H1 (cell line): ENCODE data around the gene SPSB1. TPM values are rescaled to one million over a fixed set of nuclear protein-coding genes. Genes with fewer than 3 reads are reported as not detected.

Experiments used
- CBX8 ChIP-seq: fragments of 300-800, 300-1000 bp; sonication (generic); IDR thresholded peaks from 2 replicates; pipeline ENCODE4 v1.7.1; 2016; ENCODE audit warnings: low read depth, low read length, borderline replicate concordance
- CHD1 ChIP-seq: IDR thresholded peaks from 2 replicates; pipeline ENCODE4 v1.6.1; 2012; ENCODE audit warnings: low read depth, low read length, improper control_type of control experiment
- CHD2 ChIP-seq: IDR thresholded peaks from 2 replicates; pipeline ENCODE4 v1.6.1; 2012; ENCODE audit warnings: low read length, improper control_type of control experiment
- CREB1 ChIP-seq: IDR thresholded peaks from 2 replicates; pipeline ENCODE4 v1.6.1; 2012; ENCODE audit warnings: inconsistent platforms
- HDAC6 ChIP-seq: IDR thresholded peaks from one replicate; pipeline ENCODE4 v1.7.1; 2012; ENCODE audit warnings: low read depth, mild to moderate bottlenecking, inconsistent platforms, low read length, moderate library complexity
- JUND ChIP-seq: IDR thresholded peaks from 2 replicates; pipeline ENCODE4 v1.6.1; 2011; ENCODE audit warnings: mild to moderate bottlenecking, improper control_type of control experiment, low read length
- KDM1A ChIP-seq: fragments of 200-600, 300-600 bp; sonication (generic); IDR thresholded peaks from 2 replicates; pipeline ENCODE4 v1.7.1; 2016; ENCODE audit warnings: mild to moderate bottlenecking, low read length, borderline replicate concordance
- KDM5A ChIP-seq: fragments of 200-600 bp; IDR thresholded peaks from 2 replicates; pipeline ENCODE4 v1.7.1; 2012; ENCODE audit warnings: mild to moderate bottlenecking, low read length, inconsistent platforms, mixed read lengths
- RBBP5 ChIP-seq: IDR thresholded peaks from 2 replicates; pipeline ENCODE4 v1.7.1; 2012; ENCODE audit warnings: low read depth, mild to moderate bottlenecking, inconsistent platforms, low read length, moderate library complexity, borderline replicate concordance
- TEAD4 ChIP-seq: IDR thresholded peaks from 2 replicates; pipeline ENCODE4 v1.6.1; 2012; ENCODE audit warnings: low read depth, low read length, inconsistent platforms, mixed read lengths
- YY1 ChIP-seq: IDR thresholded peaks from 2 replicates; pipeline ENCODE4 v1.6.1; 2011; ENCODE audit warnings: low read depth, mild to moderate bottlenecking, low read length
- polyA plus RNA-seq, 7 experiments: library from polyadenylated mRNA; depleted of rRNA in 3 of 7; stranded (reverse) in 5 of 7; unstranded in 2 of 7; fragments of >200 nt in 5 of 7; fragments of 200-250 nt in 2 of 7; gene quantifications; 1 replicate in 5 of 7; 2 replicates in 1 of 7; 4 replicates in 1 of 7; pipeline versions ENCODE4 v1.2.1 to v1.2.3, GENCODE V29; 2011 to 2013; ENCODE audit warnings: missing spikeins in 2 of 7, mixed read lengths in 2 of 7
- total RNA-seq: library from RNA; stranded (reverse); fragmentation: NEBNext Ultra II Directional; extraction: Animal tissue kit (Norgen Biotek cat#: 25700); gene quantifications from 2 replicates; pipeline ENCODE4 v1.2.1, GENCODE V29; 2021
- TF ChIP-seq, protein P1 (sequence below): fragments of 300-600 bp; sonication (generic); IDR thresholded peaks from 2 replicates; pipeline ENCODE4 v1.7.1; 2012; ENCODE audit warnings: low read length, moderate library complexity, mild to moderate bottlenecking, inconsistent platforms; ENCODE audit not compliant: insufficient replicate concordance
- TF ChIP-seq, protein P2 (sequence below): IDR thresholded peaks from 2 replicates; pipeline ENCODE4 v1.6.1; 2012; ENCODE audit warnings: inconsistent platforms

Gene SPSB1
- total and polyA plus RNA-seq, 2 of the 8 experiments (the other 6 are each of a cell fraction or from before 2014, with no cell fraction given): 5.3 to 6.4 TPM

- TF ChIP-seq, protein P1, sequence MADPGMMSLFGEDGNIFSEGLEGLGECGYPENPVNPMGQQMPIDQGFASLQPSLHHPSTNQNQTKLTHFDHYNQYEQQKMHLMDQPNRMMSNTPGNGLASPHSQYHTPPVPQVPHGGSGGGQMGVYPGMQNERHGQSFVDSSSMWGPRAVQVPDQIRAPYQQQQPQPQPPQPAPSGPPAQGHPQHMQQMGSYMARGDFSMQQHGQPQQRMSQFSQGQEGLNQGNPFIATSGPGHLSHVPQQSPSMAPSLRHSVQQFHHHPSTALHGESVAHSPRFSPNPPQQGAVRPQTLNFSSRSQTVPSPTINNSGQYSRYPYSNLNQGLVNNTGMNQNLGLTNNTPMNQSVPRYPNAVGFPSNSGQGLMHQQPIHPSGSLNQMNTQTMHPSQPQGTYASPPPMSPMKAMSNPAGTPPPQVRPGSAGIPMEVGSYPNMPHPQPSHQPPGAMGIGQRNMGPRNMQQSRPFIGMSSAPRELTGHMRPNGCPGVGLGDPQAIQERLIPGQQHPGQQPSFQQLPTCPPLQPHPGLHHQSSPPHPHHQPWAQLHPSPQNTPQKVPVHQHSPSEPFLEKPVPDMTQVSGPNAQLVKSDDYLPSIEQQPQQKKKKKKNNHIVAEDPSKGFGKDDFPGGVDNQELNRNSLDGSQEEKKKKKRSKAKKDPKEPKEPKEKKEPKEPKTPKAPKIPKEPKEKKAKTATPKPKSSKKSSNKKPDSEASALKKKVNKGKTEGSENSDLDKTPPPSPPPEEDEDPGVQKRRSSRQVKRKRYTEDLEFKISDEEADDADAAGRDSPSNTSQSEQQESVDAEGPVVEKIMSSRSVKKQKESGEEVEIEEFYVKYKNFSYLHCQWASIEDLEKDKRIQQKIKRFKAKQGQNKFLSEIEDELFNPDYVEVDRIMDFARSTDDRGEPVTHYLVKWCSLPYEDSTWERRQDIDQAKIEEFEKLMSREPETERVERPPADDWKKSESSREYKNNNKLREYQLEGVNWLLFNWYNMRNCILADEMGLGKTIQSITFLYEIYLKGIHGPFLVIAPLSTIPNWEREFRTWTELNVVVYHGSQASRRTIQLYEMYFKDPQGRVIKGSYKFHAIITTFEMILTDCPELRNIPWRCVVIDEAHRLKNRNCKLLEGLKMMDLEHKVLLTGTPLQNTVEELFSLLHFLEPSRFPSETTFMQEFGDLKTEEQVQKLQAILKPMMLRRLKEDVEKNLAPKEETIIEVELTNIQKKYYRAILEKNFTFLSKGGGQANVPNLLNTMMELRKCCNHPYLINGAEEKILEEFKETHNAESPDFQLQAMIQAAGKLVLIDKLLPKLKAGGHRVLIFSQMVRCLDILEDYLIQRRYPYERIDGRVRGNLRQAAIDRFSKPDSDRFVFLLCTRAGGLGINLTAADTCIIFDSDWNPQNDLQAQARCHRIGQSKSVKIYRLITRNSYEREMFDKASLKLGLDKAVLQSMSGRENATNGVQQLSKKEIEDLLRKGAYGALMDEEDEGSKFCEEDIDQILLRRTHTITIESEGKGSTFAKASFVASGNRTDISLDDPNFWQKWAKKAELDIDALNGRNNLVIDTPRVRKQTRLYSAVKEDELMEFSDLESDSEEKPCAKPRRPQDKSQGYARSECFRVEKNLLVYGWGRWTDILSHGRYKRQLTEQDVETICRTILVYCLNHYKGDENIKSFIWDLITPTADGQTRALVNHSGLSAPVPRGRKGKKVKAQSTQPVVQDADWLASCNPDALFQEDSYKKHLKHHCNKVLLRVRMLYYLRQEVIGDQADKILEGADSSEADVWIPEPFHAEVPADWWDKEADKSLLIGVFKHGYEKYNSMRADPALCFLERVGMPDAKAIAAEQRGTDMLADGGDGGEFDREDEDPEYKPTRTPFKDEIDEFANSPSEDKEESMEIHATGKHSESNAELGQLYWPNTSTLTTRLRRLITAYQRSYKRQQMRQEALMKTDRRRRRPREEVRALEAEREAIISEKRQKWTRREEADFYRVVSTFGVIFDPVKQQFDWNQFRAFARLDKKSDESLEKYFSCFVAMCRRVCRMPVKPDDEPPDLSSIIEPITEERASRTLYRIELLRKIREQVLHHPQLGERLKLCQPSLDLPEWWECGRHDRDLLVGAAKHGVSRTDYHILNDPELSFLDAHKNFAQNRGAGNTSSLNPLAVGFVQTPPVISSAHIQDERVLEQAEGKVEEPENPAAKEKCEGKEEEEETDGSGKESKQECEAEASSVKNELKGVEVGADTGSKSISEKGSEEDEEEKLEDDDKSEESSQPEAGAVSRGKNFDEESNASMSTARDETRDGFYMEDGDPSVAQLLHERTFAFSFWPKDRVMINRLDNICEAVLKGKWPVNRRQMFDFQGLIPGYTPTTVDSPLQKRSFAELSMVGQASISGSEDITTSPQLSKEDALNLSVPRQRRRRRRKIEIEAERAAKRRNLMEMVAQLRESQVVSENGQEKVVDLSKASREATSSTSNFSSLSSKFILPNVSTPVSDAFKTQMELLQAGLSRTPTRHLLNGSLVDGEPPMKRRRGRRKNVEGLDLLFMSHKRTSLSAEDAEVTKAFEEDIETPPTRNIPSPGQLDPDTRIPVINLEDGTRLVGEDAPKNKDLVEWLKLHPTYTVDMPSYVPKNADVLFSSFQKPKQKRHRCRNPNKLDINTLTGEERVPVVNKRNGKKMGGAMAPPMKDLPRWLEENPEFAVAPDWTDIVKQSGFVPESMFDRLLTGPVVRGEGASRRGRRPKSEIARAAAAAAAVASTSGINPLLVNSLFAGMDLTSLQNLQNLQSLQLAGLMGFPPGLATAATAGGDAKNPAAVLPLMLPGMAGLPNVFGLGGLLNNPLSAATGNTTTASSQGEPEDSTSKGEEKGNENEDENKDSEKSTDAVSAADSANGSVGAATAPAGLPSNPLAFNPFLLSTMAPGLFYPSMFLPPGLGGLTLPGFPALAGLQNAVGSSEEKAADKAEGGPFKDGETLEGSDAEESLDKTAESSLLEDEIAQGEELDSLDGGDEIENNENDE: no peak
- no peak for TF ChIP-seq CBX8
- no peak for TF ChIP-seq CHD2
- TF ChIP-seq HDAC6: no peak
- TF ChIP-seq KDM5A: no peak
- no peak for TF ChIP-seq RBBP5
- TF ChIP-seq KDM1A: no peak
- no peak for TF ChIP-seq TEAD4
- TF ChIP-seq, protein P2, sequence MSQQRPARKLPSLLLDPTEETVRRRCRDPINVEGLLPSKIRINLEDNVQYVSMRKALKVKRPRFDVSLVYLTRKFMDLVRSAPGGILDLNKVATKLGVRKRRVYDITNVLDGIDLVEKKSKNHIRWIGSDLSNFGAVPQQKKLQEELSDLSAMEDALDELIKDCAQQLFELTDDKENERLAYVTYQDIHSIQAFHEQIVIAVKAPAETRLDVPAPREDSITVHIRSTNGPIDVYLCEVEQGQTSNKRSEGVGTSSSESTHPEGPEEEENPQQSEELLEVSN: no peak
- no peak for TF ChIP-seq CHD1
- TF ChIP-seq YY1: no peak
- TF ChIP-seq CREB1: no peak
- TF ChIP-seq JUND: no peak
Measured at GRCh38 chr1:9246215-9246614, 46.5 kb upstream of the SPSB1 start (continued).
